HG03520 (cell line): Measurements from ENCODE around the gene RNLS.

Source experiments
- ATAC-seq: cut with Tn5 transposase; IDR thresholded peaks from one replicate; pipeline ENCODE4 v1.9.1; 2021; ENCODE audit warnings: mild to moderate bottlenecking, moderate library complexity; ENCODE audit not compliant: unreplicated experiment

Gene RNLS

DNA sequence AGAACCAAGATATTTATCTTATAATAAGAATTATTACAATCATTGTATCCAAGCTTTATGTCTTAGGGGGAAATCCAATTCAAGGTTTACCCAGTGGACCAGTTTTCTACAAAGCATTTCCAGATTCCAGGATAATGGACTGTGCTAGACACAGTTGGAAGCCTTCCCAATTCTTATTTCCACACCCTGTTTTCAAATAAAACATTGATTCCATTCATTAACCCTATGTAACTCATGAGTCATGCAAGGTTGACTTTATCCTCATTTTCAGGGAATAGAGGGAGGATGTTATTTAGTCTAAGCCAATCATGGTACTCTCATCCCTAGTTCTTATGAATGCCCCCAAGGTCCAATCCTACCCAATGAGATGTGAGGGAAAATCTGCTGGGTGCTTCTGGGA is 145.7 kb downstream of the RNLS start:
- ATAC-seq, result no peak

DNA sequence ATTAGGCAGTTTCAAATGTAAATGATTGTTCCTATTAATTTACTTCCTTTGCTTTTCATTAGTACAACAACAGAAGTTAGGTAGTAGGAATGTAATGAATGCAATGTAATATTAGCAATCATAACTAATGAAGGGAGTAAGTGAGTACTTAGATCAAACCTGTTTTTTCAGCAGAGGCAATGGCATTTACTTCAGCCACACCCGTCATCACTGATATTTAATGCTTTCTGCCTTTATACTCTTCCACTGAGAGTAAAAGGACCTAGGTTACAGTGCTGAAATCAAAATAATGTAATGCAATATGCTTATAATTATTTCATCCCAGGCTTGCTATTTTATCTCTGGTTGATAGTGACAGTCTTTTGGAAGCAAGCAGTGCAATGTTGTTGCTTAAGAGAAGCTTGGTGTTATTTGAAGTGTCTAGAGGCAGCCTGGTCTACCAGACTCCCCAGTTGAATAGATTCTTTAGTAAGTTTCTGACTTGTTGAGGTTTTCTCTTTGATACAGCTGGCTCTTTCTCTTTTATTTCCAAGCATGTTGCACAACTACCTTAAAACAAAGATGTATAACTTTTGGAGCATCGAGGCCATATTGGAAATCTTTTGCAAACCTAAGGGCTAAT is 149.4 kb downstream of the RNLS start:
- no peak for ATAC-seq

DNA sequence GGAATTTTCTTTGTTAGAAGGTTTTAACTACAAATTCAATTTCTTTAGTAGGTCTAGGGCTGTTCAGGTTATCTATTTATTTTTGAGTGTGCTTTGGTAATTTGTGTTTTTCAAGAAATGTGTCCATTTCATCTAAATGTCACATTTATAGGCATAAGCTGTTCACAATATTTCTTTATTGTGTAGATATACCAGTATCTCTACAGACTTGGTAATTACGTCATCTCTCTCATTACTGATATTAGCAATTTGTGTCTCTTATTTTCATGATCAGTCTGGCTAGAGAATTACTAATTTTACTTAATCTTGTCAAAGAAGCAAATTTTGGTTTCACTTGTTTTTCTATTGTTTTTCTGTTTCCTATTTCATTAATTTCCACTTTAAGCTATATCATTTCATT is 152.0 kb downstream of the RNLS start:
- ATAC-seq, result no peak

DNA sequence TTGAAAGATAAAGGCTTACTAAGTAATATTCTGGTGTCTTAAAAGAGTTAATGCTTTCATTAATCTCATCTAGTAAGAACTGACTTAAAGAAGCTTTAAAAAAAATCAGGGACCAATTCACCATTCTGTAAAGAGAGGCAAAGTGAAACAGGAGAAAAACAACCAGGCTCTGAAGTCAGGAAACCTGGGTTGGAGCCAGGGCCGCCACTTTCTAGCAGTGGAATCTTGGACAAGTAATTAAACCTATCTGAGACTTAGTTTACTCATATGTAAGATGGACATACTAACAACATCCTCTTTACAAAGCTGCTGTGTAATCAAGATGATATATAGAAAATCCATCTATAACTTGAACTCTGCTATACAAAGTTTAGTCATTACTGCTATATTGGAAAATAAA is 154.1 kb downstream of the RNLS start:
- no peak for ATAC-seq

DNA sequence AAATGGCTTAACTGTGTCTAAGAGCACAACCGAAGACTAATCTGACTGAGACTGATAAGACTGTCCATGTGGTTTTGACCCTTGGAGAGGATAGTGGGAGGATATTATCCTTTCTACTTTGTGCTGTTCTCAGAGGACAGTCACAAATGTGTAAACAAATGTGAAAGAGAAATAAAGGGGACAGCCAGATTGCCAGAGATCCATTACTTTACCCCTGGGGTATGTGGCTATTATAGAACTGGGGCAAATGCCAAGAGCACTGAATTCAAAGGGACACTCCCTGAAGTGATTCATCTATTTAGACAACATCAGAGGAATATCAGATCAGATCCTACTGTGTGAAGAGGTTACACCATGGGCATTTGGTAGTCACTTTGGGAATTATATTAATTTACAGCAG is 154.7 kb downstream of the RNLS start:
- ATAC-seq, result no peak

DNA sequence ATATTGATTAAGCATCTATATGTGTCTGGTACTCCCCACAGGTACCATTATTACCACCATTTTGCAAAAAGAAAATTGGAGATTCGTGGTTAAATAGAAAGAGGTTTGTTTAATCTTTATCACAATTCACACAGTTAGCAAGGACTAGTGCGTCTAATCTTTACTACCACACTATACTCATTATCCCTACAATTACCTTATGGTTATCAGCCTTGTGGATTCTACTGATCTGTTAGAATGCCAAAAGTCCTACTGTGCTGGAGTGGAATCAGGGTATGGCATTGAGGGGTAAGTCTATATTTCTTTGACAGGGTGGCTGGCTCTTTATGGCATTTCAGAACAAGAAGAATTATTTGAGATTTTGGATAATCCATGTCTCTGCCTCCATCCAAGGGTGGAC is 156.1 kb downstream of the RNLS start:
- ATAC-seq, result no peak

DNA sequence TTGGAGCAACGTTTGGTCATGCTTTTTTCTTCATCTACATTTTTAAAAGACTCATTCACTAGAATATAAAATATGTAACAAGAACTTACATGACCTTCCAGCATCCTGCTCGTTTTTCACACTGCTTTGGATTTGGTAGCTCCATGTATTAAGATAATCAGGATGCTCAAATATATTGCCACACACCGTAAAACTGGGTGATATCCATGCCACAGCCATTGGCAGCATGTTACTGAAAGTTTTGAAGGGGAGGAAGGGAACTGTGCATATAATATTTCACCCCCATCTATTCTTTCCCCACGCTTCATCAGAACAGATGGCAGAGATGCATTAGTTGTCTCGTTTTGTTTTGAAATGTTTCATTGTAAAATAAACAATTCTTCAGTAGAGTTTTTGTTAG is 158.2 kb downstream of the RNLS start:
- ATAC-seq, result no peak

DNA sequence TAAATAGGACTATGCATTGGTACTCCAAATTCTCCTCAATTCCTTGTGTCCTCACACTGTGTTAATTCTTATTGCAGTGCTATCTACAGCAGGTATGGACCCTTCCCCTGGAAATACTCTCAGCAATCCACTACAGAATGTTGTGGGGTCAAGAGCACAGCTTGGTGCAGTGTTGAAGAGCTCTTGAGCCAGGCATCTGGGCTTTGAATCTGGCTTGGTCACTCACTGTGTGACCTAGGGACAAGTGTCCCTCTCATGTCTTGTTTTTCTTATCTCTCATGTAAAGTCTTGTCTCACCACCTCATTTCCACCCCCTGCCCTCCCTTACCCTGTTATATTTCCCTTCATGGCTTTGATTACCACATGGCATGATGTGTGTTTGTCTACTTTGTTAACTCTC is 159.4 kb downstream of the RNLS start:
- ATAC-seq, result no peak

DNA sequence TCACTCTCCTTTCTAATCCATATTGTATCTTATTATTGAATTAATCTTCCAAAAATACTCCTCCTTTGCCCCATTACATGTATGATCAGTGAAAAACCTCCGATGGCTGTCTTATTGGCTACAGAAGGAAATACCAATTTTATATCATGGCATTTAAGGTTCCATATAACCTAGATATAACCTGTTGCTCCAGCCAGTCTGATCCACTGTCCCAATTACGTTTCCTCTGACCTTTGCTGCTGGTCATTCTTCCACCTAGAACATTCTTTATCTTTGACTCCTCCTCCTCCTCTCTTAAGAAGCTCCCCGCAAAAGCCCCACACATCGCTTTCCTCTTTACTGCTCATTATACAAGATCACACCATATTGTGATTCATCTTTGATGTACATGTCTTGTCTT is 161.5 kb downstream of the RNLS start:
- no peak for ATAC-seq

DNA sequence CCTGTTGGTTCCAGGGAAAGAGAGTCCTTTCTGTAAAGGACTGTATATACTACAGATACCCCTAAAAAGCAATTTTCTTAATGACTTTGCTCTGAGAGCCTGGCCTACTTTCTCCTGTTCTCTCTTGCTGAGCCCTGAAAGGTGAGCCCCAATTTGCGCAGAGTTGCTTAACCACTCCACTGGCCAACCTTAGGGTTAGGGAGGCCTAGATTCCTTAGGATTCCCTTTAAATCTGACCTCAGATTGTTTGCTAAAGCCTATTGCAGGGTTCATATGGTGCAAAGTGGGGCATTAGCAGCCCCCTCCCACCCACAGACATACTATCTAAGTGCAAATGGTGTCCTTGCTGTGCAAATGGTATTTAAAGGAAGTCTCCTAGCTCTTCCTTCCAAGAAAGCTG is 164.2 kb downstream of the RNLS start:
- ATAC-seq, result no peak

DNA sequence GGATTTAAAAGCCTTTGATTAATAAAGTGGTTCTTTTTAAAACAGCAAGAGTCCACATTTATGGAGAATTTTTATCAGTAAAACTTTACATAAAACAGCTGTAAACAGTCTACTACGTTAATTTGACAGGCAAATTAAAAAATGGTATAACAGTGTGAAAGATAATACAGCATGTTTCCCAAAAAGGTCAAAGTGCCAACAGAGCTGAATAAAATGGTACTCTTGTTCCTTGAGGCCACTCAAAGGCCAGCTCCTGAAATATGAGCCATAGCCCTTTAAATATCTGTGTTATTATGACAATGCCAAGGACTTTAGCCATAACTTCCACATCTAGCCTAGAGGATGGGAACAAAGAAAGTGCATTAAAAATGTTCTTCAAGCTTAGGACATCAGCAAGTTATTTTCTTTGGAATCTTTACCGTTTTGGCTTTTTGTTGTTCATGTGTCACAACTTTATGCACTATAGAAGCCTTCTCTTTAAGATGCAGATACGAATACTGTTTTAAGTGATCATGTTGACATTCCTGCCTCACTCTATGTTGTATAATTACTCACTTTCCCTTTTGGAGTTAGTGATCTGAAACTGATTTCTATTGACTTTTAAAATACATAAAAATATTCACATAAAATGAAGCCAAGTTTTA is 165.6 kb downstream of the RNLS start:
- no peak for ATAC-seq

DNA sequence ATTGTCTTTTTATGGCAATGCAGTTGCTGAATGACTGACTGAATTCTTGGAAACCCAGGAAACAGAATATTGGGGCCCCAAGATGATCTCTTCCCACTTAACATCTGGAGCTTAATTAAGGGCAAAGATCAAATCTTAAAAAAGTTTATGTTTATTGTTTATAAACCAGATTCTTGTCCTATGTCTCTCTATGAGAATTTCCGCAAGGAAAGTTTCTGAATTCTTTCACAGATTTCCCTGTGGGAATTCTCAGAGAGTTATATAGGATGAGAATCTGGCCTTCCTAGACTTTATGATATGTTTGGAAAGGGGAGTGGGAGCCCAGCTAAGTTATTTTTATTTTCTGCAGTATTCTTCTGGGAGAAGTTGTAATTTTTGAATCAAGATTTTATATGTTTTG is 166.3 kb downstream of the RNLS start:
- no peak for ATAC-seq

DNA sequence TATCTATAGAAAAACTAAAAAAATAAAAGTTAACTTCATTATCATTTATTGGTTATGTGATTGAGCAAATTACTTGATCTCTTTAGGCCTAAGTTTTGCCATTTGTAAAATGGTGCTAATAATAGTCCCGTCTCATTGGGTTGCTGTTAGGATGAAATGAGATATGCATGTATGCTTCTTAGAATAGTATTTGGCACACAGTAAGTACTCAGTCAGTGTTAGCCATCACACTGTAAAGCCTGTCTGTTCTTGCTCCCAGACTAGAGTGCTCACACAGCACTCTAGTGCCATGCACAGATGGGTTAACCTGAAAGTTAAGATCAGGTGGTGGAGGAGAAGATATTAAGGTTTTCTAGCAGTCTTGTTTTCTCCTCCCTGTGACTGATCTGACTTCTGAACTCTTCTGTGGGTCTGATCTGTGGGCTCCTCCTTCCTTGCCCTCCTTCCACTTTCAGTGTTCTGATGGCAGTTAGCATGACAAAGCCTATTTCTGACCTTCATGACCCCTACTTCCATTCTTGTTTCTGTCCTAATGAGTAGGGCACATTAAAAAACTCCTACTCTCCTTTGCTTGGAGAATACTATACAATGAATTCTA is 167.5 kb downstream of the RNLS start:
- no peak for ATAC-seq

DNA sequence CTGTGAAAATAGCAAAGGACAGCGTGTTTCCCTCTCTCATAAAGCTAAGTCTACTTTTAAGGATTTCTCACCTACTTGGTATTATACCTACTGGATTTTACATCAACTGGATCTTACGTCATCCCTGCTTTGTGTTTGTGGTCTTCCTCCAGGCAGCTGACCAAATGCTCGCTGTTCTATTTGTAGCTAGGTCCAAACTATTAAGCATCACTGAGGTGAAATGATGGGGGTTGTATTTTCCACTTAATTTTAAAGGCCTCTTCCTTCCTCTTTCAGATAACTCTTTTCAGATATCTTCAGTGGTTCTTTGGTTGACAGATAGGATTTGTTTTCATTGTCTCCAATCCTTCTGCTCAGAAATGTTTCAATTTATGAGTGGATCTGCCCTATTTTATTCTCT is 169.7 kb downstream of the RNLS start:
- no peak for ATAC-seq

DNA sequence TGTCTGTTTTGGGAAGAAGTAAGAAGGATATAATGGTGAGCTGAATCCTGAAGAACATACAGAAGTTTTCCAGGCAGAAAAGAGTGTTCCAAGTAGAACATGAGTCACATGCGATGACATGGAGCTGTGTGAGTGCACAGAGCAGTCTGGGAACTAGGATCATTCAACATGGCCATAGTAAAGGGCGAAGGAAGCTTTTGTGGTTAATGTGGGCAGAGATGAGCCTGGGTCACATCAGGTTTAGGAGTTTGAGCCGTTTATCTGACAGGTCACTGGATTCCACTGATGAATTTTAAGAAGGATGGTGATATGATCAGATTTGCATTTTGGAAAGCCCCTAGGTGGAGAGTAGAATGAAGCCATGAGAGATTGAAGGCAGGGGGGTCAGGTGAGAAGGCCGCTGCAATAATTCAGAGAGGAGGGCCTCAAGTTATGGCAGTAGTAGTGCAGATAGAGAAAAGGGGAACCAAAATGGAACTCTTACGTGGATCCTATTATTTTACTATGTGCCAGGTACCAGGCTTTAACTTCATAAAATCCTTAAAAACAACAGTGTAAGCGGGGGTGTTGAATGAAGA is 171.3 kb downstream of the RNLS start:
- ATAC-seq, result no peak

DNA sequence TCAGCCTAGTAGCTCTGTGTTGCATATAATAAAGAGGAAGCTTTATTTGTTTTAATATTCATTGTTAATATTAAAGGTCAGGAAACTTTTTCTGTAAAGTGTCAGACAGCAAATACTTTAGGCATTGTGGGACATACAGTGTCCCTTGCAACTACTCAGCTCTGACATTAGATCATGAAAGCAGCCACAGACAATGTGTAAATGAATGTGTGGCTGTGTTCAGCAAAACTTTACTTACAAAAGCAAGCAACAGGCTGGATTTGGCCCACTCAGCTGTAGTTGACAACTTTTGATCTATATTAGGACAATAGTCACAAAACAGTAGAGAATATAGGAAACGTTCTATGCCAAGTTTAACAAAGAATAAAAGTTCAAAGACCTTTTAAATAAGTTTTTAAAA is 173.3 kb downstream of the RNLS start:
- ATAC-seq, result no peak

DNA sequence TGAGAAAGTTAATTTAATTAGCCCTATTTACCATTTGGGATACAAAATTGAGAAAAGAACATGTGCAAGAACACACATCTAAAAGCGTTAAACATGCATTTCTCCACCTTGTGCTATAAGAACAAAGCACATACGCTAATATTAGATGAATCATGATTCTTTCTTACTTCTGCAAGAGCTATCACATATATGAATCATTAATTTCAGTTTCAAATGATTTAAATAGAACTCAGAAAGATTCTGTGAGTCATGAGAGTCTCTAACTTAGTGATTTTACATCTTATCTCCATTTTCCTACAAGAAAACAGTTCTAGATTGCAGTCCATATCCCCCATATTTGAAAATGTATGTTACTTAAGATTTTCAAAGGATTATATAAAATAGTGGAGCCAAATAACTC is 173.9 kb downstream of the RNLS start:
- no peak for ATAC-seq

DNA sequence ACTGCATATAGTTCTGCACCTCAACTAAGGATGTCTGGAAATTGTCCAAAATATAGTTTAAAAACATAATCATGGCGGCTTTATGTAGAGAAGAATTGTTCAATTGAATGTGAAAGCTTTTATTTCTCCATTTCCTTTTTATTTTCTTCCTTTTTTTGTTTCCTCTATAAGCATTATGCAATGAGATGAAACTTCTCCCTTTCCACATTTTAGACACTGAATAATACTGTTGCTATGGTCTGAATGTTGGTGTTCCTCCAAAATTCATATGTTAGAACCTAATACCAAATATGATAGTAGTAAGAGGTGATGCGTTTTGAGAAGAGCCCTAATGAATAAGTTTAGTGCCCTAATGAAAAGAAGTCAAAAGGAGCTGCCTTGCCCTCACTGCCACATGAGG is 175.0 kb downstream of the RNLS start:
- no peak for ATAC-seq

DNA sequence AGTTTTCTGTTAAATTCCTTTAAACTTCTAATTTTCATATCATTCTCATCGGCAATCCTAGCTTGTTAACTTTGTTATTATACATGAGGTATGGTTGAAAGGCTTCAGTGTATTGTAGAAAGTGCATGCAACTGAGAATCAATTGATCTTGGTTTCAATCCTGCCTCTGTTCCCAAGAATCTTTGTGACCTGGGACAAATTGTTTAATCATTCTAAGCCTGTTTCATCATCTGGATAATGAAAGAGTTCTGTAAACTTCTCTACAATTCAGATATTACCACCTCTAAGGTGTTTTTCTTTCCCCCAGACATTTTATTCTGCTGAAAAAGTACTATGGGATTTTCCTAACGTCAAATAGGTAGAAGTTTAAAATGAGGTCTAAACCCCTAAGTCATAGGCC is 179.0 kb downstream of the RNLS start:
- no peak for ATAC-seq

DNA sequence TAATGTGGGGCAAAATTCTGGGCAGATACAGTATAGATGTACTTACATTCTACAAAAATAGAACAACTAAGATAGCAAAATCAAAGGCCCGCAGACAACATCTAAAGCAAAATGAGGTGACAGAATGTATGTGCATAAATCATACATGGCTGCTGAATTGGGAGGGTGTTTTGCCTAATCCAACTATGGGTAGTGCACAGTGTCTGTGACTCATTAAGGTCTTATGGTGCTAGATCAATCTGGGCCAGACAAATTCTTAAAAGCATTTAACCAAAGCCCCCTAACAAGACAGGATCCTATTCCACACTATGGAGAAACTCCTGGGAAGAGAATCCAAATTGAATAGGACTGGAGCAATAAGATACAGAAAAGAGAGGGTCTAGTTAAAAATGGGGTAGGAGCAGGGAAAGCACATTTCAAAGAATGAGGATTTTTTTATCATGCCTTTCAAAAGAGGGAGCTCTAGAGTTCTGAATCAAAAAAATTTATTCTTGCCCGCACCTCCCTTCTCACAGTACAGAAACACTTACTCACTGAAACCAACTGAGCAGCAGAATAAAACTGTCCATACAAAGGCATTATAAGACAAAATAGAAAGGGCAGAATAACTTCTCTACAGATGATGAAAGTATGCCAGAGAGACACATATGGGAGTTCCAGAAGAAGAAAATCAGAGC is 181.3 kb downstream of the RNLS start:
- no peak for ATAC-seq

DNA sequence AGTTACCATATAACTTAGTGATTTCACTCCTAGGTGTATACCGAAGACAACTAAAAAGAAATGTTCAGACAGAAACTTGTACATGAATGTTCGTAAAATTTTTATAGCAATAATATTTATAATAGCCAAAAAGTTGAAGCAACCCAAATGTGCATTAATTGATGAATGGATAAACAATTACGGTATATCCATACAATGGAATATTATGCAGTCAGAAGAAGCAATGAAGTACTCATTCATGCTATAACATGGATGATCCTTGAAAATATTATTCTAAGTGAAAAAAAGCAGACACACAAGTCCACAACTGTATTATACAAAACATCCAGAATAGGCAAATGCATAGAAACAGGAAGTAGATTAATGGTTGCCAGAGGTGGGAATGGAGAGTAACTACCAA is 183.9 kb downstream of the RNLS start:
- no peak for ATAC-seq

DNA sequence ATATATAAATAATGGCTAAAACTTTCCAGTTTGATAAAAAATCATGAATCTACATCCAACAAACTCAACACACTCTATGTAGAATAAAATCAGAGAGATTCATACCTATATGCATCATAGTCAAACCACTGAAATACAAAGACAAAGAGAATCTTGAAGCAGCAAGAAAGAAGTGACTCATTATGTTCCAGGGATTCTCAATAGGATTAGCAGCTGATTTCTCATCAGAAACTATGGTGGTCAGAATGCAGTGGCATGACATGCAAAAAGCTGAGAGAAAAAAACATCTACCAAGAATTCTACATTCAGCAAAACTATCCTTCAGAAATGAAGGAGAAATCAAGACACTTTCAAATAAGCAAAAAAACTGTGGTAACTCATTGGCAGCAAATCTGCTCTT is 187.4 kb downstream of the RNLS start:
- no peak for ATAC-seq
